ENCODE results near the gene GMEB1. TPM values are rescaled to one million over a fixed set of nuclear protein-coding genes. Genes with fewer than 3 reads are reported as not detected.
"Not testable (repeated sequence)": the region's sequence is repeated elsewhere in the genome, so short reads cannot be mapped to it uniquely, and the experiment has no call there.

The GMEB1 gene
- 10 to 100 TPM; 11.8 to 13.1 TPM for total RNA-seq
- total RNA-seq: 24.5 to 42.9 reads per million in 2 donors

- H3K4me1 Mint-ChIP-seq: peaks cover 22% of the 10 kb centered on the region
- H3K27me3 Mint-ChIP-seq: no peaks in the 10 kb centered on the region
- DNase-seq: peak; percentile 77 to 83 (median 81)
- no peaks in the 10 kb centered on the region for H3K9me3 ChIP-seq (ENCODE audit: control insufficient read depth, low read length, poor library complexity, severe bottlenecking)
- no peaks in the 10 kb centered on the region for H3K36me3 Mint-ChIP-seq (ENCODE audit: low read depth)
- ATAC-seq: peak; percentile 73
- peak within 1 kb of the TSS; percentile 97 for H3K4me3 Mint-ChIP-seq
- peak within 1 kb of the TSS; percentile 97 for H3K27ac Mint-ChIP-seq
Measured at GRCh38 chr1:28668191-28668955, at the start of gene GMEB1. TSS of gene GMEB1 (plus strand) at chr1:28668784. CDS start at chr1:28683613, 14,829 bp downstream.

- H3K27me3 Mint-ChIP-seq: no peaks in the 10 kb centered on the region
- peaks cover 3% of the 10 kb centered on the region for H3K36me3 Mint-ChIP-seq (ENCODE audit: low read depth)
- H3K9me3 ChIP-seq (ENCODE audit: control insufficient read depth, low read length, poor library complexity, severe bottlenecking): no peaks in the 10 kb centered on the region
- H3K27ac Mint-ChIP-seq: peak overlapping the region; percentile 62
- peaks cover 8% of the 10 kb centered on the region for H3K4me1 Mint-ChIP-seq
- no peak for DNase-seq
- no peak for ATAC-seq
- no peak overlapping the region for H3K4me3 Mint-ChIP-seq
Measured at GRCh38 chr1:28631713-28632112, 36.9 kb upstream of the GMEB1 start.

GRCh38 chr1:28632560-28632959, 36.0 kb upstream of the GMEB1 start:
- DNase-seq (no peak), ATAC-seq (no peak)
- Mint-ChIP-seq H3K4me3 (no peak overlapping the region), H3K4me1 (peaks cover 8% of the 10 kb centered on the region), H3K27me3 (no peaks in the 10 kb centered on the region), H3K27ac (peak overlapping the region; percentile 62), H3K36me3 (ENCODE audit: low read depth) (peaks cover 3% of the 10 kb centered on the region)
- H3K9me3 ChIP-seq (ENCODE audit: control insufficient read depth, low read length, poor library complexity, severe bottlenecking): no peaks in the 10 kb centered on the region

GRCh38 chr1:28640766-28641165, 27.8 kb upstream of the GMEB1 start:
- peak overlapping the region; percentile 98 for H3K27ac Mint-ChIP-seq
- DNase-seq: peak in 1 of 3 donors; percentile 11
- H3K4me1 Mint-ChIP-seq: peaks cover 35% of the 10 kb centered on the region

GRCh38 chr1:28642056-28642846, 26.3 kb upstream of the GMEB1 start:
- no peaks in the 10 kb centered on the region for H3K36me3 Mint-ChIP-seq (ENCODE audit: low read depth)
- peak overlapping the region; percentile 98 for H3K27ac Mint-ChIP-seq
- peak overlapping the region; percentile 100 for H3K4me3 Mint-ChIP-seq
- H3K4me1 Mint-ChIP-seq: peaks cover 31% of the 10 kb centered on the region
- no peak for DNase-seq
- H3K9me3 ChIP-seq (ENCODE audit: control insufficient read depth, low read length, poor library complexity, severe bottlenecking): no peaks in the 10 kb centered on the region
- peak; percentile 3 for ATAC-seq
- H3K27me3 Mint-ChIP-seq: no peaks in the 10 kb centered on the region

More at GRCh38 chr1:28640766-28641165, 27.8 kb upstream of the GMEB1 start:
- Mint-ChIP-seq H3K36me3 (ENCODE audit: low read depth) (no peaks in the 10 kb centered on the region), H3K27me3 (no peaks in the 10 kb centered on the region), H3K4me3 (no peak overlapping the region)
- peak; percentile 15 for ATAC-seq
- no peaks in the 10 kb centered on the region for H3K9me3 ChIP-seq (ENCODE audit: control insufficient read depth, low read length, poor library complexity, severe bottlenecking)

- H3K27me3 Mint-ChIP-seq: no peaks in the 10 kb centered on the region
- peak; percentile 87 to 91 (median 89) for DNase-seq
- peak; percentile 87 for ATAC-seq
- H3K4me3 Mint-ChIP-seq: peak within 1 kb of the TSS; percentile 100
- peak within 1 kb of the TSS; percentile 98 for H3K27ac Mint-ChIP-seq
- peaks cover 34% of the 10 kb centered on the region for H3K4me1 Mint-ChIP-seq
- no peaks in the 10 kb centered on the region for H3K9me3 ChIP-seq (ENCODE audit: control insufficient read depth, low read length, poor library complexity, severe bottlenecking)
- H3K36me3 Mint-ChIP-seq (ENCODE audit: low read depth): no peaks in the 10 kb centered on the region
Measured at GRCh38 chr1:28642847-28643635, 25.5 kb upstream of the GMEB1 start, which contains the start of gene TAF12. TSS of gene TAF12 (minus strand) at chr1:28643067. CDS start at chr1:28622081, 20,986 bp downstream.

- Mint-ChIP-seq H3K36me3 (ENCODE audit: low read depth) (no peaks in the 10 kb centered on the region), H3K27ac (peak overlapping the region; percentile 98), H3K4me3 (peak overlapping the region; percentile 100), H3K4me1 (peaks cover 41% of the 10 kb centered on the region), H3K27me3 (no peaks in the 10 kb centered on the region)
- DNase-seq: no peak
- no peak for ATAC-seq
- H3K9me3 ChIP-seq (ENCODE audit: control insufficient read depth, low read length, poor library complexity, severe bottlenecking): no peaks in the 10 kb centered on the region
Measured at GRCh38 chr1:28644494-28644893, 24.1 kb upstream of the GMEB1 start.

- H3K27me3 Mint-ChIP-seq; H3K36me3 Mint-ChIP-seq (ENCODE audit: low read depth); ATAC-seq; H3K27ac Mint-ChIP-seq; DNase-seq; H3K9me3 ChIP-seq (ENCODE audit: control insufficient read depth, low read length, poor library complexity, severe bottlenecking): not testable (repeated sequence)
- Mint-ChIP-seq H3K4me3 (peak overlapping the region; percentile 45), H3K4me1 (peaks cover 38% of the 10 kb centered on the region)
Measured at GRCh38 chr1:28645406-28645805, 23.2 kb upstream of the GMEB1 start.

- Mint-ChIP-seq H3K4me3 (no peak overlapping the region), H3K4me1 (peaks cover 38% of the 10 kb centered on the region), H3K36me3 (ENCODE audit: low read depth) (no peaks in the 10 kb centered on the region), H3K27ac (no peak overlapping the region), H3K27me3 (no peaks in the 10 kb centered on the region)
- DNase-seq (no peak), ATAC-seq (no peak)
- H3K9me3 ChIP-seq (ENCODE audit: control insufficient read depth, low read length, poor library complexity, severe bottlenecking): no peaks in the 10 kb centered on the region
Measured at GRCh38 chr1:28646040-28646439, 22.5 kb upstream of the GMEB1 start.

- Mint-ChIP-seq H3K4me3 (peak overlapping the region; percentile 90), H3K27me3 (no peaks in the 10 kb centered on the region), H3K27ac (peak overlapping the region; percentile 100), H3K4me1 (peaks cover 27% of the 10 kb centered on the region), H3K36me3 (ENCODE audit: low read depth) (no peaks in the 10 kb centered on the region)
- peak; percentile 83 for ATAC-seq
- DNase-seq: peak; percentile 74 to 86 (median 79)
- H3K9me3 ChIP-seq (ENCODE audit: control insufficient read depth, low read length, poor library complexity, severe bottlenecking): no peaks in the 10 kb centered on the region
Measured at GRCh38 chr1:28648008-28648473, 20.5 kb upstream of the GMEB1 start.

GRCh38 chr1:28648474-28649198, 19.9 kb upstream of the GMEB1 start, which contains the start of gene RNU11:
TSS of gene RNU11 (plus strand) at chr1:28648600.
- peaks cover 23% of the 10 kb centered on the region for H3K4me1 Mint-ChIP-seq
- H3K4me3 Mint-ChIP-seq: peak within 1 kb of the TSS; percentile 90
- ATAC-seq (peak; percentile 80), DNase-seq (peak; percentile 60 to 79 (median 69))
- H3K27me3 Mint-ChIP-seq: no peaks in the 10 kb centered on the region
- peak within 1 kb of the TSS; percentile 100 for H3K27ac Mint-ChIP-seq
- H3K36me3 Mint-ChIP-seq (ENCODE audit: low read depth): no peaks in the 10 kb centered on the region
- H3K9me3 ChIP-seq (ENCODE audit: control insufficient read depth, low read length, poor library complexity, severe bottlenecking): no peaks in the 10 kb centered on the region

GRCh38 chr1:28653063-28653462, 15.5 kb upstream of the GMEB1 start:
- H3K4me1 Mint-ChIP-seq; H3K27me3 Mint-ChIP-seq; H3K4me3 Mint-ChIP-seq; H3K9me3 ChIP-seq (ENCODE audit: control insufficient read depth, low read length, poor library complexity, severe bottlenecking); H3K27ac Mint-ChIP-seq; ATAC-seq; DNase-seq; H3K36me3 Mint-ChIP-seq (ENCODE audit: low read depth): not testable (repeated sequence)

All from T-helper 17 cell (primary cell).